Fibroblast of villous mesenchyme (primary cell): ENCODE measurements around the gene LCE1B. TPM values are rescaled to one million over a fixed set of nuclear protein-coding genes. Genes with fewer than 3 reads are reported as not detected.

ENCODE experiments used
- DNase-seq: peaks from one replicate; pipeline ENCODE4 v3.0.0-alpha.2; 2010; ENCODE audit warnings: low read depth
- H3K4me3 ChIP-seq: 2 replicates; pipeline ENCODE4 v1.5.1; 2011; ENCODE audit warnings: low read depth, mild to moderate bottlenecking, low read length
- CTCF ChIP-seq: IDR thresholded peaks from 2 replicates; pipeline ENCODE4 v1.5.1; 2012; ENCODE audit warnings: low read depth, mild to moderate bottlenecking, low read length; ENCODE audit not compliant: insufficient read depth
- total RNA-seq: library from RNA; depleted of rRNA; stranded (reverse); fragments of >200 nt; gene quantifications from 2 replicates; pipeline ENCODE4 v1.2.3, GENCODE V29; 2012

LCE1B gene
- total RNA-seq = not detected in 2 replicates

- DNase-seq = no peak
- H3K4me3 ChIP-seq = no peak within 1 kb of the TSS
- no peak for TF ChIP-seq CTCF
These were observed at the start of gene LCE1B for GRCh38 chr1:152811671-152812070. Gene LCE1B (plus strand): TSS chr1:152811971. CDS start chr1:152812447, 476 bp downstream.

- no peak for DNase-seq
- no peak for TF ChIP-seq CTCF
- H3K4me3 ChIP-seq = no peak overlapping the region
These were observed 42.8 kb upstream of the LCE1B start for GRCh38 chr1:152768847-152769533.

- DNase-seq = no peak
- TF ChIP-seq CTCF = no peak
- no peak overlapping the region for H3K4me3 ChIP-seq
These were observed 41.4 kb upstream of the LCE1B start for GRCh38 chr1:152770411-152770810.

GRCh38 chr1:152774875-152775274 lies 36.9 kb upstream of the LCE1B start, which contains the start of gene LCE1F:
Gene LCE1F (plus strand): TSS chr1:152775140. CDS start chr1:152776372, 1,232 bp downstream.
- H3K4me3 ChIP-seq = no peak within 1 kb of the TSS
- no peak for DNase-seq
- TF ChIP-seq CTCF = no peak

- TF ChIP-seq CTCF = no peak
- no peak overlapping the region for H3K4me3 ChIP-seq
- DNase-seq = no peak
These were observed 35.4 kb upstream of the LCE1B start for GRCh38 chr1:152776361-152776760.

- no peak overlapping the region for H3K4me3 ChIP-seq
- DNase-seq = no peak
- TF ChIP-seq CTCF = peak; percentile 13
These were observed 34.1 kb upstream of the LCE1B start for GRCh38 chr1:152777510-152778137.
